Subcutaneous abdominal adipose tissue (tissue), 5 donors: Measurements from ENCODE around the gene DHX40.

Experiments used
- H3K27ac ChIP-seq: one replicate; pipeline ENCODE4 v1.7.0; 2013; ENCODE audit warnings: low read depth, mild to moderate bottlenecking, inconsistent platforms, low read length, moderate library complexity
- H3K27me3 ChIP-seq, 5 donors: one replicate each; pipeline ENCODE4 v1.7.0; 2013; ENCODE audit warnings: low read length in 5 of 5, inconsistent platforms in 1 of 5; ENCODE audit not compliant: control insufficient read depth in 5 of 5, insufficient read depth in 4 of 5
- H3K36me3 ChIP-seq, 5 donors: one replicate each; pipeline ENCODE4 v1.7.0; 2013; ENCODE audit warnings: low read length in 5 of 5; ENCODE audit not compliant: control insufficient read depth in 5 of 5, insufficient read depth in 5 of 5
- H3K4me1 ChIP-seq, 5 donors: one replicate each; pipeline ENCODE4 v1.7.0; 2013; ENCODE audit warnings: low read length in 5 of 5, mild to moderate bottlenecking in 3 of 5, moderate library complexity in 1 of 5; ENCODE audit not compliant: control insufficient read depth in 5 of 5, insufficient read depth in 5 of 5
- H3K4me3 ChIP-seq, 5 donors: one replicate each; pipeline ENCODE4 v1.7.0; 2013; ENCODE audit warnings: low read length in 5 of 5, low read depth in 1 of 5
- H3K9ac ChIP-seq, 5 donors: one replicate each; pipeline ENCODE4 v1.7.0; 2013; ENCODE audit warnings: low read length in 5 of 5, mild to moderate bottlenecking in 4 of 5, moderate library complexity in 3 of 5
- H3K9me3 ChIP-seq, 5 donors: one replicate each; pipeline ENCODE4 v1.7.0; 2013; ENCODE audit warnings: low read length in 5 of 5; ENCODE audit not compliant: control insufficient read depth in 5 of 5
- donor health status: healthy.
- donor health status: healthy.
- donor health status: healthy.
- donor health status: healthy.
- donor health status: healthy.

Gene DHX40

GRCh38 chr17:59607817-59608403 is 42.5 kb downstream of the DHX40 start:
- no peaks in the 10 kb centered on the region for H3K27me3 ChIP-seq
- H3K9me3 ChIP-seq, result no peaks in the 10 kb centered on the region
- no peaks in the 10 kb centered on the region for H3K4me1 ChIP-seq
- no peak overlapping the region for H3K4me3 ChIP-seq
- H3K27ac ChIP-seq, result no peak overlapping the region
- H3K9ac ChIP-seq, result no peak overlapping the region
- H3K36me3 ChIP-seq, result peaks cover 21 to 40% (median 33%) of the 10 kb centered on the region in 5 donors

DNA sequence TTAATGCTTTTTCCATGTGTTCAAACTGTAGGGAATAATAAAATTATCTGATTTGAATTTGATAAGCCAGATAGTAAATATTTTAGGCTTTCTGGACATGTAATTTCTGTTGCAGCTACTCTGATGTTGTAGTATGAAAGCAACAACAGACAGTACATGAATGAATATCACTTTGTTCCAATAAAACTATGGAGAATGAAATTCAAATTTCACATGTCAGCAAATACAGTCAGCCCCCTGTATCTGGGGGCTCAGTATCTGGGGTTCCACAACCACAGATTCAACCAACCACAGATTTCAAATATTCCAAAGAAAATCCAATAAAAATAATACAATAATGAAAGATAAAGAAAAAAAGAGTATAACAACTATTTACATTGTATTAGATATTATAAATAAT is 46.1 kb downstream of the DHX40 start:
- no peak overlapping the region for H3K4me3 ChIP-seq
- peaks cover 7 to 18% (median 14%) of the 10 kb centered on the region in 5 donors for H3K36me3 ChIP-seq
- no peaks in the 10 kb centered on the region for H3K9me3 ChIP-seq
- no peaks in the 10 kb centered on the region for H3K4me1 ChIP-seq
- H3K27ac ChIP-seq, result no peak overlapping the region
- H3K27me3 ChIP-seq, result no peaks in the 10 kb centered on the region
- no peak overlapping the region for H3K9ac ChIP-seq

DNA sequence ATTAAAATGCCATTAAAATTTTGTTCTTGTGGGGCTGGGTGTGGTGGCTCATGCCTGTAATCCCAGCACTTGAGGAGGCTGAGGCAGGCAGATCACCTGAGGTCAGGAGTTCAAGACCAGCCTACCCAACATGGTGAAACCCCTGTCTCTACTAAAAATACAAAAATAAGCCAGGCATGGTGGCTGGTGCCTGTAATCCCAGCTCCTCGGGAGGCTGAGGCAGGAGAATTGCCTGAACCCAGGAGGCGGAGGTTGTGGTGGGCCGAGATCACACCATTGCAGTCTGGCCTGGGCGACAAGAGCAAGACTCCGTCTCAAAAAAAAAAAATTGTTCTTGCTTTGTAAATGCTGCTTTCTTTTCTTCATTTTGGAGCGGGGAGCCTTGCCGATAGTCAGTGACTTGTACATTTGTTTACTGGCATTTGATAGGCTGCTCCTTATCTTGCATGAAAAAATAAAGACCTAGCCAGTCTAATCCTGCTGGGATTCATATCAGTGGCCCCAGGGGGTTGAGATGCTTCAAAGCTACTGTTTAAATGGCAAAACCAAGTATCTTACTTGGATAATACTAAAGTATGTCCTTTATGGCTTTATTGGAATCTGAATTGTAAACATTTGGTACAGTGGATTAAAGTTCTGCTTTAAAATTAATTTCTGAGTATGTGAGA is 51.0 kb downstream of the DHX40 start:
- H3K27ac ChIP-seq, result no peak overlapping the region
- H3K36me3 ChIP-seq, result no peaks in the 10 kb centered on the region
- no peaks in the 10 kb centered on the region for H3K9me3 ChIP-seq
- no peaks in the 10 kb centered on the region for H3K27me3 ChIP-seq
- H3K4me1 ChIP-seq, result peaks cover 0 to 23% (median 20%) of the 10 kb centered on the region in 5 donors
- no peak overlapping the region for H3K9ac ChIP-seq
- H3K4me3 ChIP-seq, result no peak overlapping the region

- no peak overlapping the region for H3K9ac ChIP-seq
- peaks cover 2 to 32% (median 29%) of the 10 kb centered on the region in 5 donors for H3K4me1 ChIP-seq
- H3K27me3 ChIP-seq, result no peaks in the 10 kb centered on the region
- no peaks in the 10 kb centered on the region for H3K9me3 ChIP-seq
- H3K27ac ChIP-seq, result no peak overlapping the region
- no peaks in the 10 kb centered on the region for H3K36me3 ChIP-seq
- H3K4me3 ChIP-seq, result no peak overlapping the region
These were observed 51.8 kb downstream of the DHX40 start for GRCh38 chr17:59617156-59617732.

DNA sequence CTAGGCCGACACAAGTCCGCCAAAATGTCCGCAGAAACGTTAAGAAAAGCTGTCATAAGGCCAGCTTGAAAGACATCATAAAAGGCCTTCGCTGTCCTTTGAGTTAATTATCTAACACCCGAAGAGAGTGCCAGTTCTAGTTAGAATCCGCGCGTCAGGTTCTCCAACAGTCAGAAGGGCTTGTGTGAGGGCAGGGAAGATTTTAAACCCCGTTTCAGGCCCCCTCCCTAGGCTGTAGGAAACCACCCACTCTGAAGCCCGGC is 53.6 kb downstream of the DHX40 start:
- Histone ChIP-seq H3K9ac (peak overlapping the region; percentile 69 to 99 (median 98)), H3K9me3 (no peaks in the 10 kb centered on the region), H3K4me3 (peak overlapping the region; percentile 81 to 97 (median 97)), H3K27me3 (no peaks in the 10 kb centered on the region), H3K4me1 (peaks cover 4 to 49% (median 44%) of the 10 kb centered on the region in 5 donors), H3K27ac (peak overlapping the region; percentile 99), H3K36me3 (no peaks in the 10 kb centered on the region)

GRCh38 chr17:59619298-59620063 is 54.1 kb downstream of the DHX40 start, which contains the start of gene CLTC:
Gene CLTC, plus strand, starts transcription at chr17:59619895. Its CDS starts 237 bp downstream, at chr17:59620132.
- Histone ChIP-seq H3K4me1 (peaks cover 4 to 50% (median 48%) of the 10 kb centered on the region in 5 donors), H3K9me3 (no peaks in the 10 kb centered on the region), H3K27me3 (no peaks in the 10 kb centered on the region), H3K9ac (peak within 1 kb of the TSS; percentile 87 to 99 (median 98)), H3K36me3 (no peaks in the 10 kb centered on the region), H3K27ac (peak within 1 kb of the TSS; percentile 99), H3K4me3 (peak within 1 kb of the TSS; percentile 81 to 97 (median 97))

DNA sequence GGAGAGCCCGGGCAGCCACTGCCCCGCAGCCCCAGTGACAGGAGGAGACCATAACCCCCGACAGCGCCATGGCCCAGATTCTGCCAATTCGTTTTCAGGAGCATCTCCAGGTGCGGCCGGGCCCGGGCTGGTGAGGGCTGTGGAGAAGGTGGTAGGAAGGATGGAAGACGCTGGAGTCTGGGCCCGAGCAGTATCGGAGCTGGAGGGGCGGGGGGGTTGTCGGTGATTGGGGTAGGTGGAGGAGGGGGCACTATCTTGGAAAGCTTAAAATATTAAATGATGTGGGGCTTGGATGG is 54.6 kb downstream of the DHX40 start:
- Histone ChIP-seq H3K4me1 (peaks cover 4 to 51% (median 49%) of the 10 kb centered on the region in 5 donors), H3K9me3 (no peaks in the 10 kb centered on the region), H3K27me3 (no peaks in the 10 kb centered on the region), H3K27ac (peak overlapping the region; percentile 99), H3K4me3 (peak overlapping the region; percentile 81 to 97 (median 97)), H3K36me3 (no peaks in the 10 kb centered on the region), H3K9ac (peak overlapping the region; percentile 87 to 99 (median 98))

GRCh38 chr17:59620518-59621259 is 55.3 kb downstream of the DHX40 start:
- no peaks in the 10 kb centered on the region for H3K36me3 ChIP-seq
- no peaks in the 10 kb centered on the region for H3K27me3 ChIP-seq
- peak overlapping the region; percentile 81 to 97 (median 97) for H3K4me3 ChIP-seq
- peak overlapping the region; percentile 87 to 99 (median 98) for H3K9ac ChIP-seq
- H3K27ac ChIP-seq, result peak overlapping the region; percentile 99
- no peaks in the 10 kb centered on the region for H3K9me3 ChIP-seq
- peaks cover 4 to 51% (median 51%) of the 10 kb centered on the region in 5 donors for H3K4me1 ChIP-seq

DNA sequence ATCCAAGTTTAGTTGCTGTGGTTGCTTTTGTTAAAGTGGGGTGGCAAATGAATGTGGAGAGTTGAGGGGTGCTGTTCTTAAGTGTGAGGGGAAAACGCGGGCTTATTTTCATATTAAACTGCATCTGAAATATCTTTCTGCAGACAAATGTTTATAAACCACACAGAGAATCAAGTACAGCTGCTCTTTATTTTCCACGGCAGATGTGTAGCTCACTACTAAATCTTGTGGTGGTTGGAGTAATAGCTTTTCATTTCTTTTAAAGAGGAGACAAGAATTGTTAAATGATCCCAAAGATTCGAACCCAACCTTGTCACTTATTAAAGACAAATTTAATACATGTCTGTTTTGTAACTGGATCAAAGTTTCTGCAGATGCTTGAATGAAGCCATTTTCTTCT is 56.4 kb downstream of the DHX40 start:
- Histone ChIP-seq H3K4me3 (peak overlapping the region; percentile 22 to 97 (median 93)), H3K9ac (peak overlapping the region; percentile 19 to 98 (median 86)), H3K4me1 (peaks cover 4 to 62% (median 59%) of the 10 kb centered on the region in 5 donors)

More for the DNA sequence above, 56.4 kb downstream of the DHX40 start:
- Histone ChIP-seq H3K27ac (peak overlapping the region; percentile 99), H3K36me3 (no peaks in the 10 kb centered on the region), H3K9me3 (no peaks in the 10 kb centered on the region), H3K27me3 (no peaks in the 10 kb centered on the region)
